LHCN-M2 (cell line): ENCODE data around the gene BABAM2. TPM values are rescaled to one million over a fixed set of nuclear protein-coding genes. Genes with fewer than 3 reads are reported as not detected.
"Not testable (repeated sequence)": the region's sequence is repeated elsewhere in the genome, so short reads cannot be mapped to it uniquely, and the experiment has no call there.

Experiments used
- DNase-seq: peaks from one replicate; pipeline ENCODE4 v3.0.0-alpha.2; 2012; ENCODE audit warnings: low read depth
- total RNA-seq: library from RNA; depleted of rRNA; stranded (reverse); fragments of >200 nt; gene quantifications from 2 replicates; pipeline ENCODE4 v1.2.3, GENCODE V29; 2014

The BABAM2 gene
- total RNA-seq, 1 experiment from 2014 or later = 36.6 TPM

DNA sequence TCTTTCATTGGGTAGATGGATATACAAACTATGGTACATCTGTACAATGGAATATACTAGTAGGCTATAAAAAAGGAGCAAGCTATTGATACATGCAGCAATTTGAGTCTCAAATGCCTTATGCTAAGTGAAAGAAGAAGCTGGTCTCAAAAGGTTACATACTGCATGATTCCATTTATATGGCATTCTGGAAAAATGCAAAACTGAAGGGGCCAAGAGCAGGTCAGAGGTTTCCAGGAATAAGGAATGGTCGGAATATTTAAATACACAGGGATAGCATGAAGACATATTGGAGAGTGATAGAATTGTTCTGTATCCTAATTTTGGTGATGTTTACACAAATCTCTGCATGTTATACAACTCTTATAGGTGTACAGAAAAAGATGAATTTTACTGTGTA, 85.8 kb downstream of the BABAM2 start:
- no peak for DNase-seq

DNA sequence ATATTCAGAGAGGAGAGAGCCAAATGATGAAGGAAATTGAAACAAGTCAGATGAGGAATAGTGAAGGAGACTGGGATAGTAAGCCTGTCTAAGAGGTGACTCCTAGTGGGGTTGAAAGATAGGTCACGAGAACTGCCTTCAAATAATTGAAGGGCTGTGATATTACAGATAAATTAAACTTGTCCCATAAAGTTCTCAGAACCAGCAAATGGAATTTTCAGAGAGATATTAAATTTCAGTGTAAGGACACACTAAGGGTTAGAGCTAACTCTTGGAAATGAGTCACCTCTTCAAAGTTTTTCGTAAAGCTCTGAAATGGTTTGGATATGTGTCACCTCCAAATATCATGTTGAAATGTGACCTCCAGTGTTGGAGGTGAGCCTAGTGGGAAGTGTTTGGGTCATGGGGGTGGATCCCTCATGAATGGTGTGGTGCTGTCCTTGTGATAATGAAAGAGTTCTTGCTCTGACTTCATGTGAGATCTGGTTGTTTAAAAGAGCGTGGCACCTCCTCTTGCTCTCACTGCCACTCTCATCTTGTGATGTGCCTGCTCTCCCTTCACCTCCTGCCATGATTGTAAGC, 87.3 kb downstream of the BABAM2 start:
- DNase-seq = peak; percentile 98

- DNase-seq = not testable (repeated sequence)
Measured at GRCh38 chr2:27978761-27979160, 88.2 kb downstream of the BABAM2 start.

- no peak for DNase-seq
Measured at GRCh38 chr2:27980242-27980641, 89.7 kb downstream of the BABAM2 start.

DNA sequence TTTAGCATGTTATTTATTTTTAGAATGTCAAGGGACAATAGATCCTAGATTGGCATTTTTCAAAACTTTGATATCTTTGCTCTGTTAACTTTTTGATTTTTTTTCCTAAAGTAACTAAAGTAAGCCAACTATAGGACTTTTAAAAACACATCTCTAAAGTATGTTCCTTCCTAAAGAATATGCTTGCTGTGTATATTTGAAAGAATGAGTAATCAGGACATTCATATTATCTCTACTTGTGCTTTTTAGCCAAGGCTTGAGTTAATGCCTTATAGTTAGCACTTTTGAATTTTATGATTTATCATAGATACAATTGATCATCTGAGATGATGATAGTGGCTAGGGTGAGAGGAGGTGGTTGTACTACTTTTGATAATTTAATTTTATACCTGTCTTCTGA, 93.6 kb downstream of the BABAM2 start:
- DNase-seq = no peak

GRCh38 chr2:27988306-27988705, 97.8 kb downstream of the BABAM2 start:
- no peak for DNase-seq

- no peak for DNase-seq
Measured at GRCh38 chr2:27988718-27989117, 98.2 kb downstream of the BABAM2 start.

DNA sequence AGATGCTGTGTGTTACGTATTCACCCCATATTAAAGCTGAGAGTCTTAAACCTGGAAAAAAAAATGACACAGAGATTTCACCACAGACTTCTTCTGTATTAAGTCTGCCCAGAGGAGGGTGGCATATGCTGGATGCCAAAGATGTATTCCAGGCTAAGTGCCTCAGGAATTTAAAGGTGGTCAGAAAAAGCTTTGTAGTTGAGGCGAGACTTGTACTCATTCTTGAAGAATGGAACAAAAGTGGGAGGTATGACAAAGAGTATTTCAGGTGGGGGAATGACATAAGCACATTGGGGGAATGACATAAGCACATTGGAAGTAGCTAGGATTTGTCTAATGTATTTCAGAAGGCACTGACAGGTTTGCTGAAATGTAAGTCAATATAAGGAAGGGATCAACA, 98.6 kb downstream of the BABAM2 start:
- no peak for DNase-seq

- DNase-seq = no peak
Measured at GRCh38 chr2:27990030-27990590, 99.6 kb downstream of the BABAM2 start.

DNA sequence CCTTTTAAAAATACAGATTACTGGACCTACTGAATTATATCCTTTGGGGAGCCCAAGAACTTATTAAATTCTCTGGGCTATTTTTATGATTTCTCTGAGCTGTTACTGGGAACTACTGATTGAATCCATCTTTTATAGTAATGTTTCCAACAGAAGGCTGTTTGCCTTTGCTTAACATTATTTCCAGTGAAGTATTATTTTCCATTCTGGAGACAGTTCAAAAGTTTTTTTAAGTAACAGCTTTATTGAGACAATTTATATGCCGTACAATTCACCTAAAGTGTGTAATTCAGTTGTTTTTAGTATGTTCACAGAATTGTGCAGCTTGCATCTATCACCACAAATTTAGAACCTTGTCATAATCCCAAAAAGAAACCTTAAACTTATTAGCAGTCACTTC, 100.6 kb downstream of the BABAM2 start:
- DNase-seq = no peak

- peak; percentile 76 for DNase-seq
Measured at GRCh38 chr2:27992787-27993401, 102.4 kb downstream of the BABAM2 start.

DNA sequence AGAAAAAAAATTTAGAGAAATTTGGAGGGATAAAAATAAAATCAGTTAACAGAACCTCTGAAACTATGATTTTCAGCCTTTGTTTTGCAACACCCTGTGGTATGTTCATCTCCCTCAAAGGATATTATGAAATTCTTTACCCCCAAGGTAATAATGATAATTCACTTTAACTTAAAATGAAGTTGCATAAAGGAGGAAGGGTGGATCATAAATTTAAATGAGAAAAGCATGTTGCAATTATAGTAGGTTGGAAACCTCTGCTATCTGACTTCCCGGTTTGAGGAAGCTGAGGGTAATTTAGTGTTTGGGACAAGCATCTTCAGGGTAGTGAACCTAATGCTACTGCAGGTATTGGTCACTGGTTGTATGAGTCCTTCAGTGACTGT, 102.9 kb downstream of the BABAM2 start:
- DNase-seq = no peak

DNA sequence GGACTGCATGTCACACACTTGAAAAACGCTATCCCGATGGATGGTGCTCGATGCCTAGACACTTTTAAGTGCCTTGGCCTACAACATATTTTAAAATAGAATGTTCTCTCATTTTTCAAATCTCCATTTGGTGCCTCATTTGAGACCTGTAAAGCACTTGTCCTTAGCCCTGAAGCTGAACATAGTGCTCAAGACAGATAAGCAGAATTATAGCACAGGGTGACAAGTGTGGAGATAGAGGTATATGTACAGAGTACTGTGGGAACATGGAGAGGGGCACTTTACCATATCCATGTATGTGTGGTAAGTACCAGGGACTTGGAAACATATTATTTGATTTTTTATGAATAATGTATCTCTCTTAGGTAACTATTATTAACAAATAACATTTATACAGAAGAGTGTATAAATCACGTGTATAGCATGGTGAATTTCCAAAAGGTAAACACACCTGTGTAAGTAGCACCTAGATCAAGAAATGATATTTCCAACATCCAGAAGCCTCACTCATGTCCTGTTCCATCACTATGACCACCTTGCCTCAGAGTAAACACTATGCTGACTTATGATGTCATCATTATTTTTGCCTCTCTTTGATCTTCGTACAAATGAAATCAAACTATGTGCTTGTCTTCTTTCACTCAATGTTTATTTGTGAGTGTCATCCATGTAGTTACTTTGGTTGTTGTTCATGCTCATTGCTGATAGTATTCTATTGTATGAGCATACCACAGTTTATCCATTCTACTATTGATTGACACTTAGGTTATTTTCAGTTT, 103.6 kb downstream of the BABAM2 start:
- DNase-seq = no peak

DNA sequence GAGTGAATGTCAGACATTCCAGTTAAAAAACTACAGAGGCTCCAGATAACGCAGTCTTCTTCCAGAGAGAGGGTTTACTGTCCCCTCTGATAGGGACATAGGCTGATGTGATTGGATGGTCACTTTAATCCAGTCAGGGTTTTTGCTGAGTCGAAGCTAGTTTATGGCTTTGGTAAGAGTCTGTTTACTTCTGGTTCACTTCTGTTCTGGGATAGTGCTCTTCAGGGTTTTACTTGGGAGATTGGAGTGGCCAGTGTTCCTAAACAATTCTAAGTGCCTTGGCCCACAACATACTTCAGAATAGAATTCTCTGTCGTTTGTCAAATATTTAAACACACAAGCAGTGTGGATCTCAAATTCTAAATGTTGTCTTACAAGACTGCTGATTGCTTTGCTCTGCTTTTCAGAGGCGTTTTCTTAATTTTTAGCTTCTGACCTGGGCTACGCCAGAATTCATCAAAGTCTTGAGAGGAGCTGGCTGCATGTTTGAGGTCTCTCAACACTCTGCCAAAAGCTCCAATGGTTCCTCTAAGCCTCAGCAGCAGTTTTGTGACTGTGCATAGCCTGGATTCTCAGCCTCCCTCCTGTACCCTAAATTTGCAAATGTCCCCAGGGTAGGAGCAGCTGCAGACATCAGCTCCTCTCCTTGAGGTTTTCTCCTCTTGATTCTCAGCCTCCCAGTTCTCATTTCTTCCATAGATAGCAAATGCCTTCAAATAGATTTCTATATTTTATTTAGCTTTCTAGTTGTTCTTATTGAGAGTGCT, 105.8 kb downstream of the BABAM2 start:
- DNase-seq = no peak

- no peak for DNase-seq
Measured at GRCh38 chr2:28000287-28000686, 109.8 kb downstream of the BABAM2 start.

DNA sequence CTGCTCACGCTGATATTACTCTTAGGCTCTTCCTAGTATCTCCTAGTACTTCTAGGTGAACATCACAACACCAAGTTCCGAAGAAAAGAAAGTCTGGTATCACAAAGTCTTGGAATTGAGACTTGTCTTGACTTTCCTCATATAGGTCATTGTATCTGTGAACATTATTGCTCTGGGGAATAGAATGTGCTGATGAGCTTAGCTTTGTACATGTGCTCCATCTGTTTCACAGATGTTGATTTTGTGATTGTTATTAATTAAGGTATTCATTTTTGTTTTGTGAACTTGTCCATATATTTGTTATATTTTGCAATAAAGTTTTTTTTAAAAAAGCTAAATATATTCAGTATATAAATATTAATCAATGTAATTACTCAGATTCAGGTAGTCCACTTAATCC, 111.7 kb downstream of the BABAM2 start:
- no peak for DNase-seq

DNA sequence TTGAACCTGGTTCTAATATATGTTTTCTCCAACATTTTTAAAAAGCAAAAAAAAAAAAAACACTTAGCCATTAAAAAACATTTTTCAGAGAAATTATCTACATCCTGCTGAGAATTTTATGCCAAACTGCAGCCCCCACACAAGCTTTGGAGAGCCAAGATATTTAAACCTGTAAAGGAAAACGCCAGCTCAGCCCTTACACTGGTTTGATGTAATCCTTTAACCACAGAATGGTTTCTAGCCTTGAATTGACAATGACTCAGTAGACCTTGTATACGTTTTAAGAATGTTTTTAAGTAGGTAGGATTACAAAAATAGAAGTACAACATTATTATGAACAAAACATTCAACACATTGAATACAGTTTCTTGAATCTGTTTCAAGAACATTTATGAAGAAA, 113.6 kb downstream of the BABAM2 start:
- DNase-seq = peak; percentile 77

- no peak for DNase-seq
Measured at GRCh38 chr2:28009732-28010131, 119.2 kb downstream of the BABAM2 start.

- no peak for DNase-seq
Measured at GRCh38 chr2:28011322-28011737, 120.8 kb downstream of the BABAM2 start.

DNA sequence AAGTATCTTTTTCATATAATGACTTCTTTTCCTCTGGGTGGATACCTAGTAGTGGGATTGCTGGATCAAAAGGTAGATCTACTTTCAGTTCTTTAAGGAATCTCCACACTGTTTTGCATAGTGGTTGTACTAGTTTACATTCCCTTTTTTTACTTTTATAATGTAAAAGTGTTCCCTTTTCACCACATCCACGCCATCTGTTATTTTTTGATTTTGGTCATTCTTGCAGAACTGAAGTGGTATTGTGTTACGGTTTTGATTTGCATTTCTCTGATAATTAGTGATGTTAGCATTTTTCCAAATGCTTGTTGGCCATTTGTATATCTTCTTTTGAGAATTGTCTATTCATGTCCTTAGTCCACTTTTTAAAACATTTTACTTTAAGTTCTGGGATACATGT, 127.9 kb downstream of the BABAM2 start:
- DNase-seq = not testable (repeated sequence)

DNA sequence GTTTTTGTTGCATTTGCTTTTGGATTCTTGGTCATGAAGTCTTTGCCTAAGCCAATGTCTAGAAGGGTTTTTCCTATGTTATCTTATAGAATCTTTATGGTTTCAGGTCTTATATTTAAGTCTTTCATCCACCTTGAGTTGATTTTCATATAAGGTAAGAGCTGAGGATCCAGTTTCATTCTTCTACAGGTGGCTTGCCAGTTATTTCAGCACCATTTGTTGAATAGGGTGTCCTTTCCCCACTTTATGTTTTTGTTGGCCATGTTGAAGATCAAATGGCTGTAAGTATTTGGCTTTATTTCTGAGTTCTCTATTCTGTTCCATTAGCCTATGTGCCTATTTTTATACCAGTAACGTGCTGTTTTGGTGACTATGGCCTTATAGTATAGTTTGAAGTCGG, 129.0 kb downstream of the BABAM2 start:
- not testable (repeated sequence) for DNase-seq

DNA sequence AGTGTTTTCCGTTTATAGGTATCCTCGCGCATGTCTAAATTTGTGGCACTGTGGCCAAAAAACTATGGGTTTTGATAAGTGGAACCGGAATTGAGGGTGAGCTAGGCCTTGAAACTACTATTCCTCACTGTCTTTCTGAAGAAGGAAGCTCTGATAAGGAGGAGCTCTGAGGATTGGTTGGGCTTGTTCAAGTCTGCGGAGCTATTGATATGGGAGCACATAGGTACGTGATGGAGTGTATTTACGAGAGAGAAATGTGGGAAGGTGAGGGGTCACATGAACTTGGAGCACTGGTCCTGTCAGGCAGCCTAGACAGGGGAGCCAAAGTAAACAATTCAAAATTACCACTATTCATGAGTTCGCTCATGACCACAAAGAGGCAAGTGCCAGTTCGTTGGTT, 131.4 kb downstream of the BABAM2 start:
- DNase-seq = no peak
